Globus pallidus (tissue), 1 donor: ENCODE results near the gene CALCB.
"Not testable (repeated sequence)": the region's sequence is repeated elsewhere in the genome, so short reads cannot be mapped to it uniquely, and the experiment has no call there.

Experiments
- DNase-seq: peaks from one replicate; pipeline ENCODE4 v3.0.0-alpha.2; 2015; ENCODE audit warnings: low spot score

The CALCB gene, protein sequence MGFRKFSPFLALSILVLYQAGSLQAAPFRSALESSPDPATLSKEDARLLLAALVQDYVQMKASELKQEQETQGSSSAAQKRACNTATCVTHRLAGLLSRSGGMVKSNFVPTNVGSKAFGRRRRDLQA

DNA sequence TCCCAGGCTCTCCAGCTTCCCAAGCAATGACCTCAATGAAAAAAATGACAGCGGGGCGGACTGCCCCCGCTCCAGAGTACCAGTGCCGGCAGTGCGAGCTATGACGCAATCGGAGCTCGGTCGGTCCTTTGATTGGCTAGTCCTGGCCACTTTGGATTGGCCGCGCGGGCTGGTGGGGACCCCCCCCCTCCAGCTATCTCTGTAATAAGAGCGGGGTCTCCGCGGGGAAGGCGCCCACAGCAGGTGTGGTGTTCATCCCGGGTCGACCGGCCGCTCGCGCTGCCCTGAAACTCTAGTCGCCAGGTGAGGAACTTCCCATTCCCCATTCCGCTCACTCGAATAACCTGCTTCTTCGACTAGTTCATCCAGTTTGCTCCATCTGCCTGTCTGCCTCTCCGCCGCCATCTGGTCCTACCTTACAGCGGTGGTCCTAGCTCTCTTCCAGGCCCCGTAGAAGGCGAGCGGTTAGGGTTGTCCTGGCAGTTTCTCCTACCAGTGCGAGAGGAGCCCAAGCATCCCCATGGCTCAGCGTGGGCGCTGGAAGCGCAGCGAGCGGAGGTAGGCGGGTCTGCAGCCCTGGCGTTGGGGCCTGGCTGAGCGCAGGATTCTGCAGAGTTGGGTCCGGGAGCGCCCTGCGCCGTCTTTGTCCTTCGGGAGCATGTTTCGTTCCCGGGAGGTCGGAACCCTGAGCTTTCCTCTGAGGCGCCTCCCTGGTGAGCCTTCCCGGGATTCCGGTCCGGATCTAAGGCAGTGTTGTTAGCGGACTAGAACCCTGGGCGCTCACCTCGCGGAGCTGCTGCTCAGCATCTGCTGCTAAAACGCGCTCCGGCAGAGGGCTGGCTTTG is at the start of gene CALCB:
TSS of gene CALCB (plus strand) at position 233 of the 845 bp plus-strand sequence. CDS start 1,126 bp downstream, outside the sequence.
- no peak for DNase-seq

DNA sequence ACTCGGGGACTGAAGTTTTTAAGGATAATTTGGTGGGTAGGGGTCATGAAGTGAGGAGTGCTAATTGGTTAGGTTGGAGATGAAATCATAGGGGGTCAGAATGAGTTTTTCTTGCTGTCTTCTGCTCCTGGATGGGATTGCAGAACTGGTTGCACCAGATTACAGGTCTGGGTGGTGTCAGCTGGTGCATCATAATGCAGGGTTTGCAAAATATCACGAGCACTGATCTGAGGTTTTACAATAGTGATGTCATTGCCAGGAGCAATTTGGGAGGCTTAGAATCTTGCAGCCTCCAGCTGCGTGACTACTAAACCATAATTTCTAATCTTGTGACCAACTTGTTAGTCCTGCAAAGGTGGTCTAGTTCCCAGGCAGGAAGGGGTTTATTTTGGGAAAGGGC is 46.4 kb upstream of the CALCB start:
- DNase-seq, result no peak

DNA sequence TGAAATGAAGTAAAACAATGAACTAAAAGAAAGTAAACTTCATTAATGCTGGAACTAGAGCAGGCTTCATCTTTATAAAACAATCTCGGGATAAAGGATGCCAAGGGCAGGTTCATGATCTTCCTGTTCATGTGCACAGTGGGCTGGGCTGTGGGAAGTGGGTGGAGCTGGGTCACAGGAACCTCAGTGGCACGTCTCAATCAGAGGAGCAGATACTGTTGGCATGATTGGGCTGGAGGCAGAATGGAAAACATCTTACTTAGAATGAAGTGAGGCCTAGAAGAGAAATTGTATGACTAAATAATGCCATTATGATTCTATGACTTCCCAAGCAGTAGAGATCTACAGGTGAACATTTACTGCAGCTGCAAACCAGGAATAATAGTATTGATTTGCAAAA is 45.4 kb upstream of the CALCB start:
- no peak for DNase-seq

DNA sequence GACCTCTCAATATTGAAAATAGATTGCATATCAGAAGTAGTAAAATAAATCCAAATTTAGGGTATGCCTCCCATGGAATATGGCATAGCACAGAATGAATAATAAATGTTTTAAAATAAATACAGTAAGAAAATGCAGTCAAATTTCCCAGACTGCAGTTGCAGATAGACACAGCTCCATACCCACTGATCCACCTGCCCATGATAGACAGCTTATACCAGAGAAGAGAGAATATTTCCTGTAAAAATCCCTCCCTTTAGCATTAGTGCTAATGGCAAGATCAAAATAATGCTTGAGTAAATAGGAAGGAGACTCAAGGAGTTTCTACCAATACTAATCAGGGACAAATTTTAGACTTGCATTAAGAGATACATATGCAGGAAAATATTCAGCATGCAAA is 45.0 kb upstream of the CALCB start:
- DNase-seq, result no peak

DNA sequence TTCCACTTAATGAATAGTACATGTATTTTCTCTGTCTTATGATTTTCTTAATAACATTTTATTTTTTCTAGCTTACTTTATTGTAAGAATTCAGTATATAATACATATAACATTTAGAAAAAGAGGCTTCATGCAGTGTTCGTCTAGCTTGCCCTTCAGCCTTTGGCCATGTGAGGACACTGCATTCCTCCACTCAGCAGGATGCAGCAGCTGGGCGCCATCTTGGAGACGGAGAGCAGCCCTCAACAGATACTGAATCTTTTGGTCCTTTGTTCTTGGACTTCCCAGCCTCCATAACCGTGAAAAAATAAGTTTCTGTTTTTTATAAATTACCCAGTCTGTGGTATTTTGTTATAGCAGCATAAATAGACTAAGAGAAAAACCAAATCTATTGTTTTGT is 41.4 kb upstream of the CALCB start:
- DNase-seq, result not testable (repeated sequence)

DNA sequence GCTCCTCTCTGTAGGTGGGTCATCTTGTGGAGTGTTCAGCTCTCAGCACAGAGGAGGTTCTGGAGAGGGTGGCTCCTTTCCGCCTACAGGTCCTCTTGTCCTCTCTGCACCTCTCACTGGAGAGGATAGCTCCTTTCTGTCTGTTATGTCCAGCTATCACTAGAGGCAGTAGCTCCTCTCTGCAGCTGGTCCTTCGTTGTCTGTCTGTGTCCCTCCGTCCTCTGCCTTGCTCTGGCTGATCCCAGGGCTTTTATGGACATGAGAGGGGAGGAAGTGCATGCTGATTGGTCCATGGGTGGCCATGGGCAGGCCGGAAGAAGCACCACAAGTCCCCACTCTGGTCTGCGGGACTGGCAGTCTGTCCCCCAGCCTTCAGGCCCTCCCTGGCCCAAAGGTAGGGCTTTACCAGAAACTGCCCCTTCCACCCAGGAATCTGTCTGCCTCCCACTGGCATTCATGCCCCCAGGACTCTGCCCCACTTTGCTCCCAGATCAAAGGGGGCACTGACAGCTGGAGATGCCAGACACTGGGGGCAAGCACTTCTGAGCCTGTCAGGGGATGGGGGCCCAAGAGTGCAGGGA is 38.6 kb upstream of the CALCB start:
- DNase-seq, result no peak

DNA sequence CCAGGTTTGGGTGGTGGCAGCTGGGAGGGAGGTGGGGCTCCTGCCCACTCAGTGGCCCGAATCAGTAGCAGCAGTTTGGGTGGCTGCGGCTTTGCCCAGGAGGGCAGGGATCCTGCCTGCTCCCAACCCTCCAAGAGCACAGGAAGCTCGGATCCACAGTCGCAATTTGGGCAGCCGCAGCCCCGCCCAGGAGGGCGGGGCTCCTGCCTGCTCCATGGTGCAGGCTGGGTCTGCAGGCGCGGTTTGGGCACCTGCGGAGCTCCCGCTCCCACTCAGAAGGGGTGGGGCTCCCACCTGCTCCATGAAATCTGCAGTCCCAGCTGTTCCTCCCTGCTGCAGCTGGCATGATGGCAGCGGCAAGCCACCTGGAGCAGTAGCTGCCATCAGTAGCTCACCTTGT is 38.1 kb upstream of the CALCB start:
- DNase-seq, result no peak

DNA sequence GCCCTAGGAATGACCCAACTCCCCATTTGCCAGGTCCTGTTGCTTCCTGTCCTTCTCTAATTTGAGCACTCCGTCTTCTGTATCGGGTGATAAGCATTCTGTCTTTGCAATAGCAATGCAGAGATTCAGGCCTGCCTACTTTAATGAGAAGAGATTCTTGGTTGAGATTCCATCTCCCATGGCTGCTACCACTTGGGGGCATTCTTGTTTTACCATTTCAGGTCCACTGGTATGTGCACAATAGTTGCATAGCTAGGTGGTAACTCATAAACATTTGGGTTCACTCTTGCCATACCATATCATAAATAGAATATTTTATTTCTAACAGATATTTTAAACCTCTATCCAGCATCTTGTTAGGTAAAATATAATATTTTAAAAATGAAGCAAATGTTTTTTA is 34.4 kb upstream of the CALCB start:
- no peak for DNase-seq

DNA sequence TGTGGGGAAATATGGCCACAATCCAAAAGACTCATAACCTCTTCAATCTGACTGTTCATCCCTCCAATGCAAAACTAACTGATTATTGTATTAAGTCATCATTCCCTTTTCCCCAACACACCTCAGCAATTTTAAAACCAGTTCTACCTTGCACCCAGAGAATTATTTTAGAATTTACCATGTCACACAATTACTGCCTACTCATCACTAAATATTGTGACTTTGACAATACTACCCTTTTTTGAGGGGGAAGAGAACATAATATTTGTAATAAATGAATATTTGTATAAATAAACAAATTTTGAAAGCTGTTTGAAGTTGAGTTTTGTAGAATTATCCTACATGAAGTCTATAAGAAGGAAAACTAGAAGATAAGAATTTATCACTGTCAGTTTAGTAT is 28.2 kb upstream of the CALCB start:
- DNase-seq, result no peak

DNA sequence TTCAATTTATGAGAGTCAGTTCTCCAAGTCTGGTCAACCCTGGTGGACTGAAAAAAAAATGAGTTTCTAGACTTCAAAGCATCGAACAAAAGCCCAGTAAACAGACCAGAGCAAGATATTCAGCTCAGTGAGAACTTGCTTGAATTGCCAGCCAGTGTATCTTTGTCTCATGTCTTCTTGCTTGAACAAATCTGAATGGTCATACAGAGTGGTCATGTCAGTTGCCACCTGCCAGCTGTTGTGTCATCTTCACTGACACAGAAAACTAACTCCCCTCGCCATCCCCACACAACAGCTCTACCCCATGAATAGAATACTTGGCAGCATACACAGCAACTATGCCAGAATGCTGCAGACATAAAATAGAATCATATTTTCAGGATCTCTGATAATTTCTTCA is 27.5 kb upstream of the CALCB start:
- DNase-seq, result no peak

DNA sequence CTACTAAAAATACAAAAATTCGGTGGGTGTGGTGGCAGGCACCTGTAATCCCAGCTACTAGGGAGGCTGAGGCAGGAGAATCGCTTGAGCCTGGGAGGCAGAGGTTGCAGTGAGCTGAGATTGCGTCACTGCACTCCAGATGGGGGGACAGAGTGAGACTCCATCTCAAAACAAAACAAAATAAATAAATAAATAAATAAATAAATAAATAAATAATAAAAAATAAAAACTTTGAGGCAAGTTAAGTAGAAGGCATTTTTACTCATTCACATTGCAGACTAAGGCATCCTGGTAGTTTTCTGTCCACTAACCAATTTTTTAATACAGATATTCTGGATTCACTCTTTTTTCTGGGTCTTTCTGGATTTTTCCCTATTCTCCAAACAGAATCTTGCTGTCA is 26.7 kb upstream of the CALCB start:
- DNase-seq, result not testable (repeated sequence)

DNA sequence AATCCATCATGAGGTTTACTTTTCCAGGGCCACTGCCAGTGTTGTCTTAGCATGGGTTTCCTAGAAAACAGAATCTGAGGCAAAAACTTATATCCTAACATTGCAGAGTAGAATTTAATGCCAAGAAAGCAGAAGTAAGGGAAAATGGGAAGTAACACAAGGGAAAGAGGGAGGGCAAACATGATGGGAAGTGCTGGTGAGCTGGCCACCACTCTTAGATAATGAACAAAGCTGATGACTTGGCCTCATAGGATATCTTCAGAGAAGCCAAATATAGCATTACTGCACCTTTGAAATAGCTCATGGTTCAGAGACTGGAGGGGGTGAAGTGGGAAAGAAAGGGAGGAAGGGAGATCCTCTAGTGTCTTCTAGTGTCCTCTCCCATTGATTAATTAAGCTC is 24.8 kb upstream of the CALCB start:
- DNase-seq, result no peak

DNA sequence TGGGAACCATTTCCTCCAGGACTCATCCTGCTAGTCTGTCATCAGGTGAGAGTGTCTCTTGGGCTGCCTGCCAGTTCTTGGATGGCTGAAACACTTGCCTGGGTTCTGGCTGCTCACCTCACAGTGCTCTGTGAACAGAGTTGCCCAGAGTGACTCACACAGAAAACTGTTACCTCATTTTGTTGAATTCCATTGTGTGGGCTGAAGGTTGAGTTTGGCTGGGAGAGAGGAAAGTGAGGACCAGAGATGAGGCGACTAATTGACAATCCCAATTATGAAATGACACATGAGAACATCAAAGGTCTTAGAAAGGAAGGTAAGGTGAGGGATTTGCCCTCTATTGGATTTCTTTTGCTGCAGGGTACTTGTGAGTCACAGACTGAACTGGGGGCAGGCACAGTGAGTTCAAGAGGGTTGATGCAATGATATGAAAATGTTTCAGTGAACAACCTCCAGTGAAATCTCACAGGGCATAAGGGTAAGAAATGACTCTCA is 20.2 kb upstream of the CALCB start:
- no peak for DNase-seq

DNA sequence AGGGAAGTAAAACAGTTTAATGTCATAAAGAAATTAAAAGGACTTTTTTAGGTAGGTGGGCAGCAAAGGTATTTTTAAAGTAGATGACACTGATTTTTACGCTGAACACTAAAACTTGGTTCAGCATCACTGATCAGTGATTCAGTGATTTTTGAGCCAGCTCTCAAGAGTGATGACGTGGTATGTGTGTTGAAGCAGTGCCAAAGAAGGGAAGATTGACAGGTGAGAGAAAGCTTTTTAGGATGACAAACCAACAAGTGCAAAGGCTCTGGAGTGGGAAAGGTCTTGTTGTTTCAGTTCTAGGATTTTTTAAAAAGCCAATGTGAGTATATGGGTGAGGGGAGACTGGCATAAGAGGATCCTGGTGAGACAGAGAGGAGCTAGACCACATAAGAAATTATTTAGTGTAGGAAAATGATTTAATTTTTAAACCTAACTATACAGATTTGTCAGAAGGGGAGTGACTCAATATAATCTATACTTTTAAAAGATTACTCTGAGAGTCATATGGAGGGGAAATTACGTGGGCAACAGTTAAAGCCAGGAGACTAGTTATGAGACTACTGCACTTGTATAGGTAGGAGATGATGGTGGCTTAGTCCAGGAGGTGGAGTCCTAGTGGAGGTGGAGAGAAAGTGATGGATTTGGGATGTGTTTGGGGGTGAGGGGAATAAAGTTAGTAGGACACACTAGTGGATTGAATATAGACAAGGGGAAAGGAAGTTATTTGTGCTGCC is 17.6 kb upstream of the CALCB start:
- DNase-seq, result no peak

DNA sequence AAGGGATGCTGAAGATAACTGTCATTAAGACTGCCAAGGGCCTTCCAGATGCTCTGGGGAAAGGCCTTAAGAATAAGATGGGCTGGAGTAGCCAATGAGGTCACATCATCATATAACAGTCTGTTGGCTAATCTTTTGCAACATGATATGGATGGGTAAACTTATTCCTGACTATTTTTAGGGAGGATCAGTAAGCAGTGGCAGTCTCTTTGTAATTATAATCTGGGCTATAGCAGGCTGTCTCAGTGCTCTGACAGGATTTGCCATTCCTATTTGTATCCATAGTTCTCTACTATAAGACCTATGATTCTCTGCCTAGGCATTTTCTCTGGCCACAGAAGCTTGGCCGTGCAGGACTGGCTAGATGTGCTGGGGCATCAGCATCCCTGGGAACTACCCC is 16.1 kb upstream of the CALCB start:
- DNase-seq, result no peak

DNA sequence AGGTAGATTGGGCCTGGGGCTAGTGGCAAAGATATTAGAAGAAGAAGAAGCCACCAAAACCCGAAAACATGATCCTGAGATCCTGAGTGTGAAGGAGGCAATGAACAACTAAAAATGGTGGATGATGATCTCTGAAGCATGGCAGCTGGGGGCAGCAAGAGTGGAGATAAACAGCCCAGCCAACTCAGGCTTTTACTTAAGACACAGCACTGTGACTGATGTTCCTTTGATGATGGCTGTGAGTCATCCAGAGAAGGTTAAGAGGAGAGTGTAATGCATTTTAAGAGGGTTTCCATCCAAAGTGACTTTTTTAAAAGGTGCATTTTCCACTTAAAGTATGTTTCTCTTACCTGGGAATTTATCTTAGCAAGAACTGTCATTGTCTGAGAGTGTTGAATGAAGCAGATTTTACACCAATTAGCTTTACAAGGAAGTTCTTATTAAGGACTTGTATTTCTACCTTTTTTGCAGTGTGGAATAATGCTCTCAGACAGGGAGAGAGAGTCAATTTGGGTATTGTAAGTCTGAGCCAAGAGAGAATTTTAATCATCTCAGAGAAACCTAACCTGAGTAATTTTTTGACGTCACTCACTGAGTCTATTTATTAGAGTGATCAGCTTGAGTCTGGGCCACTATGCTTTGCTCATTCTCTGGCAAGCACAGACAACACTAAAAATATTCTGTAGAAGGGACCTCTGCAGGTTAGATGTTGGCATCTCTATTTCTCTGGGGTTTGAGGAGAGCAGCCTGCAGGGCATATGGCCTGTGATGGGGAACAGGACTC is 14.1 kb upstream of the CALCB start:
- no peak for DNase-seq

DNA sequence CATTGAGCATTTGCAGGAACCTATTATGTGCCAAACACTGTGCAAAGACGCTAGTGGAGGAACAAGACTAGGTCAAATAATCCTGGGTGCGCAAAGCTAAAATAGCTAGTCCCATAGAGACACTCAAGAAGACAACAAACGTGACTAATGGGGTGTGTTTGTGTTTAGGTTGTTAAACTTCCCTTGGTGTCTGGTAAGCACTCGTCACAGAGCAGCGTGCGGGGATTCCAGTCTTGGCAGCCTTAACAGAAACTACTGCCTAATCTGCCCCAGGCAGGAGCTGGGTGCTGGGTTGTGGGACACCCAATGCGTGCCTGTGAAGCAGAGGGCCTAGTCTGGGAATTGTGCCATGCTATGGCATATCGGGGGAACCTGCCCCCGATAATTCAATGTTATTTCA is 10.8 kb upstream of the CALCB start:
- no peak for DNase-seq

DNA sequence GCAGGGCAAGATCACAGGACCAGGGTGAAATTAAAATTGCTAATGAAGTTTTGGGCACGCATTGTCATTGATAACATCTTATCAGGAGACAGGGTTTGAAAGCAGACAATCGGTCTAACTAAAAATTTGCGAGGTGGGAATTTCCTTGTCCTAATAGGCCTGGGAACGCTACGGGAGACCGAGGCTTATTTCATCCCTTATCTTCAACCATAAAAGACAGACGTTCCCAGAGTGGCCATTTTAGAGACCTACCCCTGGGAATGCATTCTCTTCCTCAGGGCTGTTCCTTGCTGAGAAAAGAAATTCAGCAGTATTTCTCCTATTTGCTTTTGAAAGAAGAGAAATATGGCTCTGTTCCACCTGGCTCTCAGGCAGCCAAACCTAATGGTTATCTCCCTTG is 3.6 kb upstream of the CALCB start:
- DNase-seq, result not testable (repeated sequence)

DNA sequence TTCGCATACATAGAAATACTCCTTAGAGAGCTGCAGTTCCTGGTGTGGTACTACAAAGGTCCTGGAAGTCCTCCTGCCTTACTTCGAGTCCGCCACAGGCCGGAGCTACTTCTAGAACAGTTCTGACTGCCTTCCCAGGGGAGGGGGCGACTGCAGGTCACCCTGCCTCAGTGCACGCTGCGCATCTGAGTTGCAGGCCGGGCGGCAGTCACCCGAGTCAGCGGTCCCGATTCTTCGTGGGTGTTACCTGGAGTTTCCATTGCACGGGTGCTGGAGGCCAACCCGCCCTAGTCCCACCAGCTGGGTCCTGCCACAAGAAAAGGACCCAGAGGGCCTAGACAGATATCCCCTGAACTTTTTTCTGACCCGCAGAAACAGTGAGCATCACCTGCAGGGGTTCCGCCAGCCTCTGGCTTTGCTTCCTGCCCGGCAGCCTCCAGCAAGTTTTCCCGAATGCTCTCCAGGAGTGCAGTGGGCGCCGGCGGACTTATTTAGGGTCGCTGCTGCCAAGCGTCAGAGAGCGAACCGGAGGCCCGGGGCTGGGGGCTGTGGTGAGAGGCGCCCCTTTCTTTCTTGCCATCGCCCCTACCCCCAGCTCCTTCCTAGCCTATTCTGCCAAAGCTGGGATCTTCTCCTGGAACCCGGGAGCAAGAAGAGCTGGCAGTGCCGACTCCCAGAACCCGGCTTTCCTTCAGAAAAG is 1.7 kb upstream of the CALCB start:
- no peak for DNase-seq

DNA sequence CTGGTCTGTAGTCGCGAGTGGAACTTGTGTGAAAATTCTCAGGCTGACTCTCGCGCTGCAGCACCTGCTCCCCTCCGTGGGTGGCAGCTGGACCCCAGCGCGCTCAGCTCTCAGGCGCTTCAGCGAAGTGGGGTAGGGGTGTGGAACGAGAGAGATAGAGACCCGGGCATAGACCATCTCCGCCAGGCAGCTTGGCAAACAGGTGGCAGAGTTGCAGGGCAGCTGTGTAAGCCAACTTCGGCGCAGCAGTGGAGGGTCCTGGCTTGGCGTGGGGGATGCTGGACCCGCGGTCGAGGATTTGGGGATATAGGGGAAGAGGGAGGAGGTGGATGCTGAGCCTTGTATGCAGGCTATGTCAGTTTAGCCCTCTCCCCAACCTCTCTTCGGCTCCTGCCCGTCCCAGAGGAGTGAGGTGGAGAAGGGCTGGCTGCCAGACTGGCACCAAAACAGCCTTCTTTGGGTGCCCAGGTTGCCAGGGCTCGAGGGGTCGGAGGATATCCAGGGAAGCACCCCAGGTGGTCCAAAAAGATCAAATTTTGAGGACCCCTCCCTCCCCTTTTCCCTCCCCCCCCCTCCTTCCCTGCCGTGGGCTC is 746 bp upstream of the CALCB start:
- DNase-seq, result no peak
